ENCODE measurements around the gene TMOD3.
A peak's percentile ranks its signal among the peaks of the same experiment; 100 is the strongest.
"Not testable (repeated sequence)": the region's sequence is repeated elsewhere in the genome, so short reads cannot be mapped to it uniquely, and the experiment has no call there.

The TMOD3 gene

DNA sequence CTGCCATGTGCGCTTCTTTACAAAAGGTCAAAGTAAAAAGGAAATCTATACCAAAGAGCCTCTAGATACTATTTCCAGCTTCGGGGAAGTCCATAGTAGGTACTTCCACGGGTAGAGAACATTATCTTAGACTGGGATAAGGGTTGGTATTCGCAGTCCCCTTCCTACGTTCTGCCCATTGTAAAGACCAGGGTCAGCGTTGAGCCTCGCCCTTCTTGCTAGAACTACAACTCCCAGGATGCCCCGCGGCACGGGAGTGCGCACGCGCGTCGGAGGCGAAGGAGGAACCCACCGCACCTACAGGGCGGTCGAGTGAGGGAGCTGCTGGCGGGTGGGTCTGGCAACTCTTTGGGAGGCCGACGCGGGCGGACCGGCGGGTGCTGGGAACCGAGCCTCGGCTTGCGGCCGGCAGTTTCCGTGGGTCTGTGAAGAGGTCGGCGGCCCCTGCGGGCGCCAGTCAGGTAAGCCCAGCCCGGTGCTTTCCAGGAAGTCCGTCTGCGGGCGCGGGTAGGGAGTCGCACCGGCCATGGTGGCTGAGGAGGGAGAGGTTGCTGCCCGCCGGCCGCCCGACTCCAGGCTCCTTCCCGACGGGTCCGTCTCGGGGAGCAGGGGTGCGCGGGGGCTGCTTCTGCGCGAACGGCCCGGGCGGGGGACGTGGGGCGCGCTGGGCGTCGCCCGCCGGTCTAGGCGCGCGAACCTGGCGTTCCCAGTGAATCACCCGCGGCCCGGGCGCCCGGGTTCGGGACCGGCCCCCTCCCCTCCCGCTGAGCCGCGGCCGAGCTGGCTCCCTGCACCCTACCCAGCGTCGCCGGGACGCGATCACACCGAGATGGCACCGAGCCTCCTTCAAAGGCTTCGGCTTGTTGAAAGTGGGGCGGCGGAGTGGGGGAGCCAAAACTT lies at the start of gene TMOD3:
Gene TMOD3, plus strand, starts transcription at position 278 of the 900 bp plus-strand sequence. CDS start 33,232 bp downstream, outside the sequence.
- DNase-seq (ENCODE audit: low read depth, low spot score) = peak; percentile 75
- peak within 1 kb of the TSS; percentile 93 for H3K9ac ChIP-seq (ENCODE audit: insufficient read length, low read depth)
- TF ChIP-seq YY1 (IDR thresholded peaks at IDR 0.05; ENCODE audit: insufficient read depth, insufficient read length) (no peak), SUZ12 (IDR thresholded peaks at IDR 0.05; ENCODE audit: extremely low read depth, insufficient read depth, insufficient read length) (no peak), ZNF274 (IDR thresholded peaks at IDR 0.05; ENCODE audit: low read depth, low read length) (no peak)
- no peaks in the 10 kb centered on the region for H3K27me3 ChIP-seq (ENCODE audit: insufficient read depth, insufficient read length)
- H3K4me3 ChIP-seq (ENCODE audit: insufficient read length, low read depth) = peak within 1 kb of the TSS; percentile 70
- H3K4me1 ChIP-seq (ENCODE audit: insufficient read depth, insufficient read length) = no peaks in the 10 kb centered on the region
- H3K9me3 ChIP-seq (ENCODE audit: insufficient read depth, low read length) = no peaks in the 10 kb centered on the region
- no peaks in the 10 kb centered on the region for H3K36me3 ChIP-seq (ENCODE audit: insufficient read depth, insufficient read length, low read length)

DNA sequence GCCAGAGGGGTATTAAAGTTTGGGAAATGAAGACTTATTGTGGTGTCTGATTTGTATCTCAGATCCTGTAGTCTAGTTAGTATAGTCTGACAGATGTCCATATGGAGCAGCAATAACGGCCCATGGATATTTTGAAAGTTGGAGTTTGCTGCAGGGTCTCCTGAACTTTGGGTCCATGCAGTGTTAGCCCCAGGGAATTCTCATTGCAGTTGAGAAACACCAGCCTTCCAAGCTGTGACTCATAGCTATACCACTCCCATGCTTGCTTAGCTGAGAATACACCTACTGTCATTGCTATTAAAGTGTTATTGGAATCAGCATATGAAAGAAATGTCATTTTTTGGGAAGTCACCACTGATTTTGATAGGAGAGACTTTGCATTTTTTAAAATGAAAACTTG lies 48.8 kb upstream of the TMOD3 start:
- no peaks in the 10 kb centered on the region for H3K4me1 ChIP-seq (ENCODE audit: insufficient read depth, insufficient read length)
- no peaks in the 10 kb centered on the region for H3K36me3 ChIP-seq (ENCODE audit: insufficient read depth, insufficient read length, low read length)
- H3K4me3 ChIP-seq (ENCODE audit: insufficient read length, low read depth) = no peak overlapping the region
- TF ChIP-seq SUZ12 (IDR thresholded peaks at IDR 0.05; ENCODE audit: extremely low read depth, insufficient read depth, insufficient read length) = no peak
- TF ChIP-seq ZNF274 (IDR thresholded peaks at IDR 0.05; ENCODE audit: low read depth, low read length) = no peak
- TF ChIP-seq YY1 (IDR thresholded peaks at IDR 0.05; ENCODE audit: insufficient read depth, insufficient read length) = no peak
- DNase-seq (ENCODE audit: low read depth, low spot score) = no peak
- H3K9me3 ChIP-seq (ENCODE audit: insufficient read depth, low read length) = no peaks in the 10 kb centered on the region
- H3K9ac ChIP-seq (ENCODE audit: insufficient read length, low read depth) = no peak overlapping the region
- no peaks in the 10 kb centered on the region for H3K27me3 ChIP-seq (ENCODE audit: insufficient read depth, insufficient read length)

- Histone ChIP-seq H3K4me1 (ENCODE audit: insufficient read depth, insufficient read length) (no peaks in the 10 kb centered on the region), H3K27me3 (ENCODE audit: insufficient read depth, insufficient read length) (no peaks in the 10 kb centered on the region), H3K9ac (ENCODE audit: insufficient read length, low read depth) (no peak overlapping the region), H3K4me3 (ENCODE audit: insufficient read length, low read depth) (no peak overlapping the region), H3K36me3 (ENCODE audit: insufficient read depth, insufficient read length, low read length) (no peaks in the 10 kb centered on the region), H3K9me3 (ENCODE audit: insufficient read depth, low read length) (no peaks in the 10 kb centered on the region)
- DNase-seq (ENCODE audit: low read depth, low spot score) = no peak
- TF ChIP-seq ZNF274 (IDR thresholded peaks at IDR 0.05; ENCODE audit: low read depth, low read length) (no peak), SUZ12 (IDR thresholded peaks at IDR 0.05; ENCODE audit: extremely low read depth, insufficient read depth, insufficient read length) (no peak), YY1 (IDR thresholded peaks at IDR 0.05; ENCODE audit: insufficient read depth, insufficient read length) (no peak)
Observed at GRCh38 chr15:51781506-51781905, 47.9 kb upstream of the TMOD3 start.

GRCh38 chr15:51782357-51782896 lies 47.0 kb upstream of the TMOD3 start:
- TF ChIP-seq SUZ12 (IDR thresholded peaks at IDR 0.05; ENCODE audit: extremely low read depth, insufficient read depth, insufficient read length) (no peak), ZNF274 (IDR thresholded peaks at IDR 0.05; ENCODE audit: low read depth, low read length) (no peak), YY1 (IDR thresholded peaks at IDR 0.05; ENCODE audit: insufficient read depth, insufficient read length) (no peak)
- Histone ChIP-seq H3K9me3 (ENCODE audit: insufficient read depth, low read length) (no peaks in the 10 kb centered on the region), H3K9ac (ENCODE audit: insufficient read length, low read depth) (no peak overlapping the region), H3K4me1 (ENCODE audit: insufficient read depth, insufficient read length) (peaks cover 2% of the 10 kb centered on the region), H3K4me3 (ENCODE audit: insufficient read length, low read depth) (no peak overlapping the region), H3K27me3 (ENCODE audit: insufficient read depth, insufficient read length) (no peaks in the 10 kb centered on the region), H3K36me3 (ENCODE audit: insufficient read depth, insufficient read length, low read length) (no peaks in the 10 kb centered on the region)
- DNase-seq (ENCODE audit: low read depth, low spot score) = no peak

DNA sequence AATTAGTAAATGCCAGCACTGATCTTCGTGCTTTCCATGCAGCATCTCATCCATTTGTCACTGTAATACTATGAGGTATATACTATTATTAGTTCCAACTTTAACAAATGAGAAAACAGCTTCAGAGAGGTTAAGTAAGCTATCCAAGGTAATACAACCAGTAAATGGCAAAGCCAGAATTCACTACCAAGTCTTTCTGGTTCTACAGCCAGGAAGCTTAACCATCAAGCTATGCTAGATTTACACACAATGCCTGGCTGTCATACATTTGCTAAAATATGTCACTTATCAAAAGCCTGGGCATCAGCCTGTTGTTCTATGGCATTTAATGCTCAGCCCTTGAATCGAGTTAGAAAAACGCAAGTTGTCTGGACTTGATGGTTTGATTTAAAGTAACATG lies 45.5 kb upstream of the TMOD3 start:
- Histone ChIP-seq H3K9ac (ENCODE audit: insufficient read length, low read depth) (no peak overlapping the region), H3K4me3 (ENCODE audit: insufficient read length, low read depth) (no peak overlapping the region), H3K36me3 (ENCODE audit: insufficient read depth, insufficient read length, low read length) (no peaks in the 10 kb centered on the region), H3K9me3 (ENCODE audit: insufficient read depth, low read length) (no peaks in the 10 kb centered on the region), H3K4me1 (ENCODE audit: insufficient read depth, insufficient read length) (peaks cover 2% of the 10 kb centered on the region), H3K27me3 (ENCODE audit: insufficient read depth, insufficient read length) (no peaks in the 10 kb centered on the region)
- no peak for DNase-seq (ENCODE audit: low read depth, low spot score)
- no peak for TF ChIP-seq ZNF274 (IDR thresholded peaks at IDR 0.05; ENCODE audit: low read depth, low read length)
- no peak for TF ChIP-seq YY1 (IDR thresholded peaks at IDR 0.05; ENCODE audit: insufficient read depth, insufficient read length)
- no peak for TF ChIP-seq SUZ12 (IDR thresholded peaks at IDR 0.05; ENCODE audit: extremely low read depth, insufficient read depth, insufficient read length)

DNA sequence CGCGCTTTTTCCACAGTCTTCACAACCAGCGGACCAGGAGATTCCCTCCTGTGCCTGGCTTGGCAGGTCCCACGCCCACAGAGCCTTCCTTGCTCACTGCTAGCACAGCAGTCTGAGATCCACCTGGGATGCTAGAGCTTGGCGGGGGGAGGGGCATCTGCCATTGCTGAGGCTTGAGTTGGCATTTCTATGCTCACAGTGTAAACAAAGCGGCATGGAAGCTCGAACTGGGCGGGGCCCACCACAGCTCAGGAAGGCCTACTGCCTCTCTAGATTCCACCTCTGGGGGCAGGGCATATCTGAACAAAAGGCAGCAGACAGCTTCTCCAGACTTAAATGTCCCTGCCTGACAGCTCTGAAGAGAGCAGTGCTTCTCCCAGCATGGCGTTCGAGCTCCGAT lies 42.3 kb upstream of the TMOD3 start:
- not testable (repeated sequence) for H3K4me1 ChIP-seq (ENCODE audit: insufficient read depth, insufficient read length); H3K9me3 ChIP-seq (ENCODE audit: insufficient read depth, low read length); H3K36me3 ChIP-seq (ENCODE audit: insufficient read depth, insufficient read length, low read length); H3K4me3 ChIP-seq (ENCODE audit: insufficient read length, low read depth); H3K9ac ChIP-seq (ENCODE audit: insufficient read length, low read depth); H3K27me3 ChIP-seq (ENCODE audit: insufficient read depth, insufficient read length)
- DNase-seq (ENCODE audit: low read depth, low spot score) = peak; percentile 83

DNA sequence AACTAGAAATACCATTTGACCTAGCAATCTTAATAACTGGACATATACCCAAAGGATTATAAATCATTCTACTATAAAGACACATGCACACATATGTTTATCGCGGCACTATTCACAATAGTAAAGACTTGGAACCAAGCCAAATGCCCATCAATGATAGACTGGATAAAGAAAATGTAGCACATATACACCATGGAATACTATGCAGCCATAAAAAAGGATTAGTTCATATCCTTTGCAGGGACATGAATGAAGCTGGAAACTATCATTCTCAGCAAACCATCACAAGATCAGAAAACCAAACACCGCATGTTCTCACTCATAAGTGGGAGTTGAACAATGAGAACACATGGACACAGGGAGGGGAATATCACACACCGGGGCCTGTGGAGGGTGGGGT lies 37.0 kb upstream of the TMOD3 start:
- not testable (repeated sequence) for H3K36me3 ChIP-seq (ENCODE audit: insufficient read depth, insufficient read length, low read length); H3K9me3 ChIP-seq (ENCODE audit: insufficient read depth, low read length); H3K4me1 ChIP-seq (ENCODE audit: insufficient read depth, insufficient read length); DNase-seq (ENCODE audit: low read depth, low spot score); H3K4me3 ChIP-seq (ENCODE audit: insufficient read length, low read depth); H3K9ac ChIP-seq (ENCODE audit: insufficient read length, low read depth); H3K27me3 ChIP-seq (ENCODE audit: insufficient read depth, insufficient read length)

Measured in NT2/D1 (cell line).